ENCODE measurements around the gene RUNX1. TPM values are rescaled to one million over a fixed set of nuclear protein-coding genes. Genes with fewer than 3 reads are reported as not detected.

The RUNX1 gene
- total RNA-seq, 1 donor from 2014 or later, result 18.7 TPM

- Mint-ChIP-seq H3K27me3 (ENCODE audit: unreplicated experiment) (peaks cover 9% of the 10 kb centered on the region), H3K27ac (ENCODE audit: unreplicated experiment) (no peak overlapping the region)
These were observed 158.7 kb downstream of the RUNX1 start for GRCh38 chr21:34890470-34890723.

DNA sequence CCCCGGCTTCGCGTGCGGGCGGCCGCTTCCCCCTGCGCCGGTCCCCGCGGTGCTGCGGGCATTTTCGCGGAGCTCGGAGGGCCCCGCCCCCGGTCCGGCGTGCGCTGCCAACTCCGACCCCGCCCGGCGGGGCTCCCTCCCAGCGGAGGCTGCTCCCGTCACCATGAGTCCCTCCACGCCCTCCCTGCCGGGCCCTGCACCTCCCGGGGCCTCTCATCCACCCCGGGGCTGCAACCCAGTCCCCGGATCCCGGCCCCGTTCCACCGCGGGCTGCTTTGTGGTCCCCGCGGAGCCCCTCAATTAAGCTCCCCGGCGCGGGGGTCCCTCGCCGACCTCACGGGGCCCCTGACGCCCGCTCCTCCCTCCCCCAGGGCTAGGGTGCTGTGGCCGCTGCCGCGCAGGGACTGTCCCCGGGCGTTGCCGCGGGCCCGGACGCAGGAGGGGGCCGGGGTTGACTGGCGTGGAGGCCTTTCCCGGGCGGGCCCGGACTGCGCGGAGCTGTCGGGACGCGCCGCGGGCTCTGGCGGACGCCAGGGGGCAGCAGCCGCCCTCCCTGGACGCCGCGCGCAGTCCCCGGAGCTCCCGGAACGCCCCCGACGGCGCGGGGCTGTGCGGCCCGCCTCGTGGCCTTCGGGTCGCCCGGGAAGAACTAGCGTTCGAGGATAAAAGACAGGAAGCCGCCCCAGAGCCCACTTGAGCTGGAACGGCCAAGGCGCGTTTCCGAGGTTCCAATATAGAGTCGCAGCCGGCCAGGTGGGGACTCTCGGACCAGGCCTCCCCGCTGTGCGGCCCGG, 159.2 kb downstream of the RUNX1 start:
- DNase-seq (ENCODE audit: low spot score), result peak; percentile 81
- Mint-ChIP-seq H3K4me3 (ENCODE audit: unreplicated experiment) (no peak overlapping the region), H3K27me3 (ENCODE audit: unreplicated experiment) (peaks cover 9% of the 10 kb centered on the region), H3K4me1 (ENCODE audit: unreplicated experiment) (peaks cover 24% of the 10 kb centered on the region), H3K27ac (ENCODE audit: unreplicated experiment) (no peak overlapping the region), H3K36me3 (ENCODE audit: low read depth, unreplicated experiment) (no peaks in the 10 kb centered on the region), H3K9me3 (ENCODE audit: unreplicated experiment) (no peaks in the 10 kb centered on the region)
- TF ChIP-seq CTCF (IDR thresholded peaks at IDR 0.05; ENCODE audit: unreplicated experiment), result peak; percentile 91

More at GRCh38 chr21:34890470-34890723, 158.7 kb downstream of the RUNX1 start:
- Mint-ChIP-seq H3K4me1 (ENCODE audit: unreplicated experiment) (peaks cover 24% of the 10 kb centered on the region), H3K9me3 (ENCODE audit: unreplicated experiment) (no peaks in the 10 kb centered on the region), H3K4me3 (ENCODE audit: unreplicated experiment) (peak overlapping the region; percentile 73), H3K36me3 (ENCODE audit: low read depth, unreplicated experiment) (no peaks in the 10 kb centered on the region)
- TF ChIP-seq CTCF (IDR thresholded peaks at IDR 0.05; ENCODE audit: unreplicated experiment), result no peak
- DNase-seq (ENCODE audit: low spot score), result no peak

DNA sequence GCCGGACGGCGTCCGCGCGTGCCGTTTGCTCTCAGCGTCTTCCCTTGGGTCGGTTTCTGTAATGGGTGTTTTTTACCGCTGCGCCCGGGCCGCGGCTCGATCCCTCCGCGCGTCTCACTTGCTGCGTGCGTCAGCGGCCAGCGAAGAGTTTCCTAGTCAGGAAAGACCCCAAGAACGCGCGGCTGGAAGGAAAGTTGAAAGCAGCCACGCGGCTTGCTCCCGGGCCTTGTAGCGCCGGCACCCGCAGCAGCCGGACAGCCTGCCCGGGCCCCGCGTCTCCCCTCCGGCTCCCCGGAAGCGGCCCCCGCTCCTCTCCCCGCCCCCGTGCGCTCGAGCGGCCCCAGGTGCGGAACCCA, 159.8 kb downstream of the RUNX1 start:
- Mint-ChIP-seq H3K4me3 (ENCODE audit: unreplicated experiment) (peak overlapping the region; percentile 88), H3K9me3 (ENCODE audit: unreplicated experiment) (no peaks in the 10 kb centered on the region), H3K36me3 (ENCODE audit: low read depth, unreplicated experiment) (no peaks in the 10 kb centered on the region), H3K27me3 (ENCODE audit: unreplicated experiment) (peaks cover 9% of the 10 kb centered on the region), H3K27ac (ENCODE audit: unreplicated experiment) (no peak overlapping the region), H3K4me1 (ENCODE audit: unreplicated experiment) (peaks cover 24% of the 10 kb centered on the region)
- peak; percentile 51 for DNase-seq (ENCODE audit: low spot score)
- no peak for TF ChIP-seq CTCF (IDR thresholded peaks at IDR 0.05; ENCODE audit: unreplicated experiment)

DNA sequence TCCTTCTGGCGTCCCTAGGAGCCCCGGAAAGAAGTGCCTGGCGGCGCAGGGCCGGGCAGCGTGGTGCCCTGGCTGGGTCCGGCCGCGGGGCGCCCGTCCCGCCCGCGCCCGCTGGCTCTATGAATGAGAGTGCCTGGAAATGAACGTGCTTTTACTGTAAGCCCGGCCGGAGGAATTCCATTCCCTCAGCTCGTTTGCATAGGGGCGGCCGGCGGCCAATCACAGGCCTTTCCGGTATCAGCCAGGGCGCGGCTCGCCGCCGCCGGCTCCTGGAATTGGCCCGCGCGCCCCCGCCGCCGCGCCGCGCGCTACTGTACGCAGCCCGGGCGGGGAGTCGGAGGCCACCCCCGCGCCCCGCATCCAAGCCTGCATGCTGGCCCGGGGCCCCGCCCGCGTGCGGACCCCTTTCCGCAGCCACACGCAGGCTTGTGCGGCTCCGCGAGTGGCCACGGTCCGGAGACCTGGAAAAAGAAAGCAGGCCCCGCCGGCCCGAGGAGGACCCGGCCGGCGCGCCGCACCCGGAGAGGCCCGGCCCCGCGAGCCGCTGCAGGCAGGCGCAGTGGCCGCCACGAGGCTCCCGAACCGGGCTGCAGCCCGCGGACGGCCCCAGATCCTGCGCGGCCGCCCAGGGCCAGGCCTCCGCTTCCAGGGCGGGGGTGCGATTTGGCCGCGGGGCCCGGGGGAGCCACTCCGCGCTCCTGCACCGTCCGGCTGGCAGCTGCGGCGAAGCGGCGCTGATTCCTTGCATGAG, 160.4 kb downstream of the RUNX1 start:
- peak overlapping the region; percentile 90 for H3K27ac Mint-ChIP-seq (ENCODE audit: unreplicated experiment)
- peaks cover 7% of the 10 kb centered on the region for H3K27me3 Mint-ChIP-seq (ENCODE audit: unreplicated experiment)
- peak overlapping the region; percentile 97 for H3K4me3 Mint-ChIP-seq (ENCODE audit: unreplicated experiment)
- no peak for TF ChIP-seq CTCF (IDR thresholded peaks at IDR 0.05; ENCODE audit: unreplicated experiment)
- H3K9me3 Mint-ChIP-seq (ENCODE audit: unreplicated experiment), result no peaks in the 10 kb centered on the region
- H3K4me1 Mint-ChIP-seq (ENCODE audit: unreplicated experiment), result peaks cover 27% of the 10 kb centered on the region
- H3K36me3 Mint-ChIP-seq (ENCODE audit: low read depth, unreplicated experiment), result no peaks in the 10 kb centered on the region
- peak; percentile 86 for DNase-seq (ENCODE audit: low spot score)
